Skin of body (tissue), 2 donors: ENCODE results near the gene KRT85. TPM values are rescaled to one million over a fixed set of nuclear protein-coding genes. Genes with fewer than 3 reads are reported as not detected.
"Not testable (repeated sequence)": the region's sequence is repeated elsewhere in the genome, so short reads cannot be mapped to it uniquely, and the experiment has no call there.

Experiments
- DNase-seq: peaks from one replicate; lab custom pipeline; 2025; lab: John Stamatoyannopoulos, UW
- total RNA-seq: library from RNA; depleted of rRNA; stranded (reverse); fragments of >200 nt; gene quantifications from one replicate; pipeline ENCODE4 v1.2.3, GENCODE V29; 2014

Gene KRT85
- total RNA-seq, 1 donor from 2014 or later = 98.6 TPM

DNA sequence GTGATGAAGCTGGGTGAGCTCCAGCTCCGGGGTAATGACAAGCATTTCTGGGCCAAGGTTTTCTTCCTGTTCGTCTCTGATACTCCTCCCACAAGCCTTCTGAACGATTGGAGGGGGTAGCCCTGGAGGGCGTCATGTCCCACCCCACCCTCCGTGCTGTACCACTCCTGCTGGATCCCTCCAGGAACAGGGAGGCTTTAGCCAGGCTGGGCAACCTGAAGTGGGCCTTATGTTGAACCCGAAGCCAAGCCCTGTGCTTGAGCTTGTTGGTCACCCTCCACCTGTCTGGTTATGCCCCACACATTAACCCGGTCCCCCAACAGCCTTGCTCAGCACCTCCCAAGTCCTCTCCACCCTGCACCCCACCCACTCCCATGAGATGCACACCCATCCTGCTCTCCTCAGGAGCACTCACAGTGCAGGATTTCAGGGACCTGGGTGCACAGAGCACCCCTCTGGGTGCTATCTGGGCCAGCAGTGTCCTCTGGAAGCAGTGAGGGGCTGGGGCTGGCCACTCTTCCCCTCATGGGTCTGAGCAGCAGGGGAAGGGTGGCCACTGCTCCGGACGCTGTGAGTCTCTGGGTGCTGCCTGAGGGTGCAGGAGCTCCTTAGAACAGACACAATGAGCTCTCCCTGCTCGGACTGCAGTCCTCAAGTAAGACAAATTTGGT, 39.3 kb downstream of the KRT85 start:
- DNase-seq = no peak

DNA sequence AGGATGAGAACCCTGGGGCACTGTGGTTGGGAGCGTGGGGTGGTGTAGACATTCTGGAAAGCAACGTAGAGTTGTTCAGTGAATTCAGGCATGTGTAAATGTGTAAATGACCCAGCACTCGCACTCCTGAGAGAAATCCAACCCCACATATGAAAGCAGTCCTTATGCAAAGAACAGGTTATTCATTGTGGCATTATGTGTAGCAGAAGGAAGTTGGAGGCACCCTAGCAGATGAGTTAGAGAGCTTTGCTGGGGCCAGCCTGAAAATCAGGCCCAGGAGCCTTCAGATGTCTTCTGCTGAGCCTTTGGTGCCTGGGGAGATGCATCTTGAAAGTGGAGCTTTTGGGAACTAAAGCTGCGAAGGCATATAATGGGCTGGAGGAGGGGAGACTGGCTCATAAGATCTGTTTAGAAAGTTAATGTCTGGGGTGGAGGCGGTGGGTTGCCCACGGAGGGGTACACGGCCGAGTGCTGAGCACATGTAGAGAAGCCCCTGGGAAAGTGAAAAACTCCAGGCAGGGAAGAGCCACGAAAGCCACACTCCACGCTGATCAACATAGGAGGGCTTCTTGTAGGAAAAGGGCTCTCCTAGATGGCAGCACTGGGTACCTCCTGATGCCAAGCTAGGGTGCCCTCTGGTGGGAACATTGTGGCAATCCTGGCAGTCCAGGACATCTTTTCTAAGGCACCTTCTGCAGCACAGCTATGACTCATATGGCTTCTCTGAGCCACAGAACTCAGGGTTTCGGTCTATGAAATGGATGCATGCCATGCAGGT, 40.0 kb downstream of the KRT85 start:
- DNase-seq = peak; percentile 6

DNA sequence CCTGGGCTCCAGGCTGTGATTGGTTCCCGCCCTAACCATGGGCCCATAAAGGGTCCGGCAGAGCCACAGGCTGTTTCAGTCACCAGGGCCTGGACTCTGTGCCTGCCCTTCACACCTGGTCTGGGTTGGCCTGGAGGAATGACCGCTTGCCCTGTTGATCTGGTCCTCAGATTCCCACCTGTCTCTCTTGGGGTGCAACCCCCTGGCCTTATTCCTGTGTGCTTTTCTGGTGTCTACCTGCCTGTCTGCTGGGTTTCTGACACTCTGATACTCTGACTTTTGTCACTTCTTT, 43.2 kb downstream of the KRT85 start:
- no peak for DNase-seq

DNA sequence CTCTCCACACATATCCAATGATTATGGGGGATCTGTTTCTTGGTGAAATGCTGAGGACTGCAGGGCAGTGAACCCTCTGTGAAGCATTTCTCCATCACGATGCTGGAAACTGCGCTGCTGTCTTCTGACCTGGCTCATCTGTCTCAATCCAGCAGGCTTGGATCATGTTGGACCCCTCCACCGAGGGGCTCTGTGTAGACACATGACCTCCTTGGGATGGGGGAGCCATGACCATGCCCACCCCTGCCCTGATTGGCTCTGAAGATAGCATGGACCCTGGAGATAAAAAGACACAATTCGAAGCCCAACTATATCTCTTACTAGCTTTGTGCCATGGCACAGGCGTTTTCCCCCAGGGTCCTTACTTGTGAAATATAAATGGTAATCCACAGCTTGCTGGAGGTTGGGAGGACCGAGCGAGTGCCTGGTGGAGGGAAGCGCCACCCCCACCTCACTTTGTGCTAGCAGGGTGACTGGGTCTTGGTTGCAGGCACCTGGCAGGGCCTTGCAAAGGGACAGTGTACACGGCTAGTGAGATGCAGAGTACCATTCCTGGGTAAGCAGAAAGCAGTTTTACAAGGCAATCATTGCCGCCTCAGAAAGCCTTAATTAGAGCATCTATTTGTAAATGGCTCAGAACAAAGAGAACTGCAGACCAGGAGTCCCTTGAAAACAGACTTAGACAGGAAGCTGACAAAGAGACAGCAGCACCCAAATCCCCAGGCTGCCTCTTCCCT, 43.7 kb downstream of the KRT85 start:
- DNase-seq = no peak

DNA sequence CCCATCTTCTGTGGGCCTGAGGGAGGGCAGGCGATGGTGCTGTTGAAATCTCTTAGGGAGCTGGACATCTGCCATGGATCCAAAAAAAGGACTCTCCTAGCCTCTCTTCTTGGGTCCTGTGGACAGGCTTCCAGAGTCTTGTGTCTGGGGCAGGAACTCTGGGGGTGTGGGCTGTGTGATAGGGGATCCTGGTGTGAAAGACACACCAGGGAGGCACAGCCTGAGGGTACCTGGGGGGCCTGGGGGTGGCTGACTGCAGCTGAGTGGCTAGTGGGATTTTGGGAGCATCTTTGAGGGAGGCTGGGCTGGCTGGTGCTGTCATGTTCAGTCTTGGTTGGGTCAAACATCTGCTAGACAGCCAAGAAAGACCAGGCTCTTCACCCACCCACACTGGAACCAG, 44.3 kb downstream of the KRT85 start:
- DNase-seq = no peak

DNA sequence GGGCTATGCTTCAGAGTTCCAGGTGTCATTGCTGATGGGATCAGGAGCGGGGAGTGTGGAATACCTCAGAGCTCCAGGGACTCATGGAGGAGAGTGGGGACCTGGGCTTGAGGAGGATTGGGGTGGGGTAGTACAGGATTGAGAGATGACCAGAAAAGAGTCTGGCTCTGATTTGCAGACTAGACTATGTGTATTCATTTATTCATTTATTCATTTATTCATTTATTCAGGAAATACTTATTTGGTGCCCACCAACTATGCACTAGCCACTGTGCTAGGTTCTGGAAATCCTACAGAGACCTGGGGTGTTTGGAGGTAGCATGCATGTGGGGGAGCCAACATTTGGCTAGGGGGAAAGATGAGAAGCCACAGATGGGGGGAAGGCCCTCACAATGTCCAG, 45.2 kb downstream of the KRT85 start:
- no peak for DNase-seq

DNA sequence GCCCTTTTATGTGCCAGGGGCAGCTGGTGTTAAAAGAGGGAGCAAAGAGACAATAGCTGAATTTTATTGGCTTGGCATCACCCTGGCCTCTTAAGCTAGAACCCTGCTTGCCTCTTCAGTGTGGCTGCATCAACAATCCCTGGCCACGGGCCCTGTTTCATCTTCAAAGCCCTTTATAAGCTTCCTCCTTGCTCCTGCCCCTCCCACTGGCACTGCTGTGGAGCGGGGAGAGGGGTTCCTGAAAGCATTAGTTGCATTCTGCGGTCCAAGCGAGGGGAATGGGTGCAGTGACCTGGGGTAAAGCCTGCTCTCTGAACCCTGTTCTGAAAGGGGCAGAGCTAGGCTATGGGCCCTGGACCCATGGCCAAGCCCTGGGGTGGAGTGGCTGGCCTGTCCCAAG, 45.9 kb downstream of the KRT85 start:
- no peak for DNase-seq

DNA sequence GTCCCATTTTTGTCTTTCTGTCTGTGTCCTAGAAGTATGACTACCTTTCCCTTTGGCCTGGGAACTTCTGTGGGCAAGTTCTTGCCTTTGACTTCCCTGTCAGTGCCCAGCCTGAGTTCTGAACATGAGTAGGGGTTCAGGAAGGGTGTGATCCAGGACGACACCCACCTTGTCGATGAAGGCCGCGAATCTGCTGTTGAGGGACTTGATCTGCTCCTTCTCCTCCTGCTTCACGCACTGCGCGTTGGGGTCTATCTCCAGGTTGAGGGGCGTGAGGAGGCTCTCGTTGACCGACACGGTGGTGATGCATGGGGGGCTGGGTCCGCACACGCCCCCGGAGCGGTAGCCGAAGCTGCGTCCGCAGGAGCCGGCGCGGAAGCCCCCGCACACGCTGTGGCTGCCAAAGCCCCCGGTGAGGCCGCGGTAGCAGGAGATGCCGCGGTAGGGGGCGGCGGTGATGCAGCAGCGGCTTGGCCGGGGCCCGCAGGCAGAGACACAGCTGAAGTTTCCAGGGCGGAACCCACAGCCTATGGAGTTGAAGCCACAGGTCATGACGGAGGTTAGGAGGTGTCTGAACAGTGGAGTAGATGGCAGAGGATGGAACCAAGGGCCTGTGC, 46.4 kb downstream of the KRT85 start, which contains the start of gene KRT83:
Gene KRT83, minus strand, starts transcription at position 615 of the 617 bp plus-strand sequence. Its CDS starts 63 bp downstream, at position 552.
- DNase-seq = no peak

DNA sequence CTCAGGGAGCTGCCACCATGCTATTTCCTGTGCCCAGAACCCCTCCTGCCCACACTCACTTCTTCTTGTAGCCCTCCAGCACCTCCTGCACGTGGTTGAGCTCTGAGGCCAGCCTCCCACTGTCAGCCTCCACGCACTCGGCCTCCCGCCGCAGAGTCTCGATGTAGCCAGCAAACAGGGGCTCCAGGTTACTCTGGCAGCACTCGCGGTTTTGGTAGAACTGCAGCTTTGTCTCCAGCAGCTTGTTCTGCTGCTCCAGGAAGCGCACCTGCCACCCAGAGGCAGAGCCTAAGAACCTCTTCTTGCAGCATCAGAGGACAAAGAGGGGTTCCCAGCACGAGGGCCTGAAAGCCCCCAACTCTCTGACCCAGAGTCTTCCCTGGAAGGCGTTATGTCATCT, 48.2 kb downstream of the KRT85 start:
- DNase-seq = no peak

DNA sequence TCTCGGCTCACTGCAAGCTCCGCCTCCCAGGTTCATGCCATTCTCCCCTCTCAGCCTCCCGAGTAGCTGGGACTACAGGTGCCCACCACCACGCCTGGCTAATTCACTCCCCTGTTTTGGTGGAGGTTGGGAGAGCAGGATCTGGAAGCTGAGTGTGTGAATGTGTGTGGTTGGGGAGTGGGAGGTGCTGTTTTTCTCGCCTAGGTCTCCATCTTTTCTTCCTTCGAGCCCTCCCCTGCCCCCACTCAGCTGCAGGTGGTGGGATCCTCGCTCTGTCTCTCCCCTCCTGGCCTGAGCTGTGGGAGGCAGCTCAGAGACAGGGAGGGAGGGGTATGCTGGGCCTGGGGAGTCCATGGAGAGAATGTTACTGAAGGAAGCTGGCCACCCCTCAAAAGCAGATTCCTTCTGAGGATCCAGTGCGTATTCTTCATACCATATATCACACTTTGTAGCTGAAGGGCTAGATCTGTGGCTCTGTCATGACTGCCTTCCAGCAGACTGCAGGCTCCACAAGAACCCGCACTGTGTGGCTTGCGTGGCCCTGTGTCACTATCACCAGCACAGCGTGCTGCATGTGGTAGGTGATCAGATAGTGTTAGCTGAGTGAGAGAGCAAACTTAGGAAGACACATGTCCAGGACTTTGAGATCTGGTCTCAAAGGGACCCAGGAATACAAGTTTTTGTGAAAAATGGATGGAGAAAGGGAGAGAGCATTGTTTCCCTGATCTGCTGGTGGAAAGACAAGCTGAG, 48.9 kb downstream of the KRT85 start:
- no peak for DNase-seq

DNA sequence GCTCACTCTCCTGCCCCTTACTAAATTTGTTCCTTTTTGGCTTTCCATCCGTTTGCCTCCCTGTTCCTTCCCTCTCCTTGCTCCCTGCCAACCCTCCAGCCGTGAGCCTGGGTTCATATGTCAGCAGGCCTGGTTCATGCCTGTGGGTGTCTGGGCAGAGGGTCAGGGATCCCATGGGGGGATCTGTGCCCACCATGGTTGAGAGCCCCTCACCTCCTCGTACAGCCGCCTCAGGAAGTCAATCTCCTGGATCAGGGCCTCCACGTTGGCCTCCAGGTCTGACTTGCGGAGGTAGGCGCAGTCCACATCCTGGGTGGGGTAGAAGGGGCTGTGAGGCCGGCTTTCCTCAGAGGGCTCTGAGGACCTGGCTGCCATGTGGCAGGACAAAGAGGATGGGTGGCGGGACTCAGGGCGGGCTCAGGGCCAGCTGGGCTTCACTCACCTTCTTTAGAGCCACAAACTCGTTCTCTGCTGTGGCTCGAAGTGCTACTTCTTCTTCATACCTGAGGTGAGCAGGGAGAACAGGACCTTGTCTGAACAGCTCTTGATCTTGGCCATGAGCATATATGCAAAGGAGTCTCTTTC, 49.7 kb downstream of the KRT85 start:
- no peak for DNase-seq

DNA sequence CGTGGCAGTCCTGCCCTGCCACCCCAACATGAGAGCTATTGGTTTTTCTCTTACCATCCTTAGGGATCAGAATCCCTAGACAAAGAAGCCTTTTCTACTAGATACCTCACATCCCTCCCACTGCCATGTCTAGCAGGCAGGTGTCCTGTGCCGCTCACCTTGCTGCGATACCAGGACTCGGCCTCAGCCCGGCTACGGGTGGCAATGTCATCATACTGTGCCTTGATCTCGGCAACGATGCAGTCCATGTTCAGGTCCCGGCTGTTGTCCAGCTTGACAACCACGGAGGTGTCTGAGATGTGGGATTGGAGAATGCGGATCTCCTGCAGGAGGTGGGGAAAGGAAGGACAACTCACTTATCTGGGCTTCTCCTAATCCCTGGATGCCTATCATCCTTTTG, 50.6 kb downstream of the KRT85 start:
- no peak for DNase-seq

DNA sequence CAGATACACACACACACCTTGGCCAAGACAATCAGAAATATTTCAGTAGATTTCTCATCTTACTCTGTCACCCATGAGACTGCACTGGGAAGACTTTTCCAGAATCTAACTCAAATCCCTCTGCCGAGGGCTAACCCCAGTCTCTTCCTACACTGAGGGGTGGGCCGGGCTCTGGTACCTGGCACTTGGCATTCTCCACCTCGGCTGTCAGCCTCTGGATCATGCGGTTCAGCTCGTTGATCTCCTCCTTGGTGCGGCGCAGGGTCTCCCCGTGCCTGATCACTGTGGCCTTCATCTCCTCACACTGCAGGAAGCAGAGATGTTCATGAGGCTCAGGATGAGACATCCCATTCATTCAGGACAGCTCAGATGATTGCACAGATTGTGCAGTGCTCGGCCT, 51.0 kb downstream of the KRT85 start:
- no peak for DNase-seq

DNA sequence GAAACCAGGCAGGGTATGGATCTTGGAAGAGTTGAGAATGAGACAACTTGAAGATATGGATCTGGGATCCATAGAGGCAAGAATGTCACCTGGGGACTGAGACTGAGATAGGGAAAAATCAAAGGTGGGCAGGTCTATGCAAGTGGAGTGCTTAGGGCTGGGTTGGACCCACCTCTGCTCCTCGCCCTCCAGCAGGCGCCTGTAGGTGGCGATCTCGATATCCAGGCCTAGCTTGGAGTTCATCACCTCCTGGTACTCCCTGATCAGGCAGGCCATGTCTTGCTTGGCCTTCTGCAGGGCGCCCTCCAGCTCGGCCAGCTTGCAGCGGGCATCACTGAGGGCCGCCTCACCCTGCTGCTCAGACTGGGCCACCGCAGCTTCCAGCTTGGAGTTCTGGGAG, 51.6 kb downstream of the KRT85 start:
- not testable (repeated sequence) for DNase-seq

DNA sequence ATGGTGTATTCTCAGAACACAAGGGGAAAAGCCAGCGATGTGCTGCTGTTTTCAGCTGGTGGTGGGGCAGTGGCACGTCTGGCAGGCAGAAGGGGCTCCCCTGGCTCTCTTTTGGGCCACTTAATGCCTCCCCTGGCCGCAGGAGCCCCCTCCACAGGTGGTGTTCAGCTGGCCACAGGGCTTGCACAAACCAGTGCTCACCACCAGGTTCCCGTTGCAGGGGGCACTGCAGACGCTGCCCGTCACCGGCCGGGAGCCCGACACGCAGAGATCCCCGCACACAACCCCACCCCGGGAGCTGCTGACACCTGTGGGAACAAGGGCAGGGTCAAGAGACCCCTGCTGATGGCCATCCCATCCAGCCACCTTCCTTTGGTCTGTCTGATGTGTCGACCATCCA, 52.8 kb downstream of the KRT85 start:
- DNase-seq = no peak

DNA sequence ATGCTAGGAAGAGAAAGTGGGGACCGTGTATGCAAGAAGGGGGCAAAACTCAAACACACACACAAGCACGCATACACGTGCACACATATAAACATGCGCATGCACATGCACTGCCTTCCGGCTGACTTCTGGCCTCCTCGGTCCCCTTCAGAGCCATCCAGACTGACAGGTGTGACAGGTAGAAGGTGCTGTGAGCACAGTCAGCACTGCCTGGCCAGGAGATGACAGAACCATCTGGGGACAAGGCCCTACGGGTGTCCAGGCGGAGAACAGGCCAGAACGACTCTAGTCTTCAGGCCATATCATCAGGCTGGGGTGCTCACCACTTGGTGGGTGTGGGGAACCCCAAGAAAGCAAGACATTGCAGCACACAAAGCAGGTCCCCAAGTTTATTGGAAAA, 53.4 kb downstream of the KRT85 start:
- no peak for DNase-seq

DNA sequence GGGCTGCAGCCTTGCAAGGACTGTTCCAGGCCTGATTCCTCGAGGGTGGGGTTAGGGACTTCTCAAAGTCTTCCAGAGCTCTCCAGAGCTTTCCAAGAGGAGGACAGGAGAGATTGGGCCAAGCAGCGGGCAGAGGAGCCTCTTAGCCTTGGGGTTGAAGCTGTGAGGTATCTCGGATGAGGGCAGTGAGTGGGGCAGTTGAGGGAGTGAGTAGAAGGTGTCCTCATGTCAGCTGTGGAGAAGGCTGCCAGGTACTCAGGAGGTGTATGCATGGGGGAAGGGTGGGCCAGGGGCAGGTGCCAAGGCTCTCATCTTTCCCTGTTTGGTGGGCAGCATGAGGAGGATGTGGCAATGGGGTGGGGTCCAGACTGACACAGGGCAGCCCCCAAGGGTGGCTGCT, 53.8 kb downstream of the KRT85 start:
- no peak for DNase-seq

DNA sequence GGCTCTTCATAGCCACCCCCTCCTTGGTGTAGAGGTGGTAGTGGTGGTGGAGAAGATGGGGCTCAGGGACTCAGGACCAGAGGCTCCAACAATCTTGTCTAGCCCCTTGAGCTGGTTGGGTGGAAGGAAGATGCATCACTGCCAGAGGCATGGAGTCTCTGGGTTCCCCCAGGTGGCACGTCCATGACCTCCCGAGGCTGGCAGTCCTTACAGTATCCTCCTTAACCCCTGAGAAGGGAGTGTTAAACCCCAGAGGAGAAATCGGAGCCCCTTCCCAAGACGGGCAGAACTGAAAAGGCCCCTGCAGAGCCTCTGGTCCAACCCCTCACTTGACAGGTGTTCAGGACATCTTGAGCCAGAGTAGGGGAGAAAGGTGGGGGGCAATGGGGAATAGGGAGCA, 55.2 kb downstream of the KRT85 start:
- DNase-seq = no peak

DNA sequence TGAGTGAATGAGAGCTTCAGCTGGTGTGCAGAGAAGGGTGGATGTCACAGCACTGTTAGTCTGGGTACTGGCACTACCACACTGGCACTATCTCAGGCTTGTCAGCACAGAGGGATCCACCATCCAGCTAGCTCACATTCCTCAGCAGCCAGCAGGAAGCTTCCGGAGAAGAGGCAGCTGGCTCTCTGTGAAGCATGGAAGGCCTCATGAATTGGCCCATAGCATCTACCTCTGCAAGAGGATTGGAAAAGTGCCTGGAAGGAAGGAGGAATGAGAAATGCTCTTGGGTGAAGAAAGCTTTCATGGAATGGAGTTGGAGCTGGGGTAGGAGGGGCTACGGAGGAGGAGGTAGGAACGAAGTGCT, 56.0 kb downstream of the KRT85 start:
- no peak for DNase-seq

DNA sequence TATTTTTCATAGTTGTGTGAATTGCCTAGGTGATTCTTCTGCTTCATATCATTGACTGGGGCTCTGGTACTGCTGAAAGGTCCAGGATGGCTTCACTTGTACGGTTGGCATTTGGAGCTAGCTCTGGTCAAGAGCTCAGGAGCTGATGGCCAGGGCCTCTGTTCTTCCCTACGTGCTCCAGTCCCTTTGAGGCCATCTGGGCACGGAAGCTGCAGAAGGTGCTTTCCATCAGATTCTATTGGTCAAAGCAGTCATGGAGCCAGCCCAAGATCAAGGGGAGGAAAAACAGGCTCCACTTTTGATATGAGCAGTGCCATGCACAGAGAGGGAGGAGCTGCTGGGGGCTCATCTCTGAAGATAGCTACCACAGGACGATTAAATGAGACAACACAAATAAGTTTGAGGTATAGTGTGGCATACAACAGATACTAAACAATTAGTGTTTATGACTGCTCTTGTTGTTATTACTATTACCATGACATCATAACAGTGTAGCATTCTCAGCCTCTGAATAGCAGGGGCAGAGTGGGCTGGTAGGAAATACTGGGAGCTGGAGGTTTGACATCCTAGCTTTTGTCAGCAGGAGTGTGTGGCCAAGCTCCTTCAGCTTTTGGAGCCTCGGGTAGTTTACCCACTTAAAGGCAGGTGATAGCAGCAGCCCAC, 56.5 kb downstream of the KRT85 start:
- DNase-seq = no peak
